DND-41 (cell line): Measurements from ENCODE around the gene POFUT1.
"Not testable (repeated sequence)": the region's sequence is repeated elsewhere in the genome, so short reads cannot be mapped to it uniquely, and the experiment has no call there.

ENCODE experiments used
- EZH2 ChIP-seq: IDR thresholded peaks from 3 replicates; pipeline ENCODE4 v1.6.1; 2012; ENCODE audit warnings: borderline replicate concordance, low read depth, mild to moderate bottlenecking, moderate library complexity, low read length, inconsistent platforms; ENCODE audit not compliant: severe bottlenecking
- TF ChIP-seq, protein P1 (sequence below): IDR thresholded peaks from 2 replicates; pipeline ENCODE4 v1.5.1; 2012; ENCODE audit warnings: borderline replicate concordance, low read length, moderate library complexity, mild to moderate bottlenecking; ENCODE audit not compliant: poor library complexity, severe bottlenecking; ENCODE audit errors: extremely low read depth

DNA sequence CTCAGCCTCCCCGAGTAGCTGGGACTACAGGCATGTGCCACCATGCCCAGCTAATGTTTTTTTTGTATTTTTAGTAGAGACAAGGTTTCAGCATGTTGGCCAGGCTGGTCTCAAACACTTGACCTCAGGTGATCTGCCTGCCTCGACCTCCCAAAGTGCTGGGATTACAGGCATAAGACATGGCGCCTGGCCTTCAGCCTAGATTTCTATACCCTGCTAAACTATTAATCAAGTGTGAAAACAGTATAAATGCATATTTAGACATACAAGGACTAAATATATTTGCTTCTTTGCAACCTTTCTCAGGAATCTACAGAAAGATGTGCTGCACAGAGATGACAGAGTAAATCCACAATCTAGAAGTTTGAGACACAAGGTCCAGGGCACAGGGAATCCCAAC, 67.5 kb downstream of the POFUT1 start:
- TF ChIP-seq, protein P1, sequence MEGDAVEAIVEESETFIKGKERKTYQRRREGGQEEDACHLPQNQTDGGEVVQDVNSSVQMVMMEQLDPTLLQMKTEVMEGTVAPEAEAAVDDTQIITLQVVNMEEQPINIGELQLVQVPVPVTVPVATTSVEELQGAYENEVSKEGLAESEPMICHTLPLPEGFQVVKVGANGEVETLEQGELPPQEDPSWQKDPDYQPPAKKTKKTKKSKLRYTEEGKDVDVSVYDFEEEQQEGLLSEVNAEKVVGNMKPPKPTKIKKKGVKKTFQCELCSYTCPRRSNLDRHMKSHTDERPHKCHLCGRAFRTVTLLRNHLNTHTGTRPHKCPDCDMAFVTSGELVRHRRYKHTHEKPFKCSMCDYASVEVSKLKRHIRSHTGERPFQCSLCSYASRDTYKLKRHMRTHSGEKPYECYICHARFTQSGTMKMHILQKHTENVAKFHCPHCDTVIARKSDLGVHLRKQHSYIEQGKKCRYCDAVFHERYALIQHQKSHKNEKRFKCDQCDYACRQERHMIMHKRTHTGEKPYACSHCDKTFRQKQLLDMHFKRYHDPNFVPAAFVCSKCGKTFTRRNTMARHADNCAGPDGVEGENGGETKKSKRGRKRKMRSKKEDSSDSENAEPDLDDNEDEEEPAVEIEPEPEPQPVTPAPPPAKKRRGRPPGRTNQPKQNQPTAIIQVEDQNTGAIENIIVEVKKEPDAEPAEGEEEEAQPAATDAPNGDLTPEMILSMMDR: not testable (repeated sequence)
- TF ChIP-seq EZH2: not testable (repeated sequence)
